ENCODE measurements around the gene PPIL6. TPM values are rescaled to one million over a fixed set of nuclear protein-coding genes. Genes with fewer than 3 reads are reported as not detected.

PPIL6 gene
- total and polyA plus RNA-seq, 2 experiments from 2014 or later: 1.7 TPM

DNA sequence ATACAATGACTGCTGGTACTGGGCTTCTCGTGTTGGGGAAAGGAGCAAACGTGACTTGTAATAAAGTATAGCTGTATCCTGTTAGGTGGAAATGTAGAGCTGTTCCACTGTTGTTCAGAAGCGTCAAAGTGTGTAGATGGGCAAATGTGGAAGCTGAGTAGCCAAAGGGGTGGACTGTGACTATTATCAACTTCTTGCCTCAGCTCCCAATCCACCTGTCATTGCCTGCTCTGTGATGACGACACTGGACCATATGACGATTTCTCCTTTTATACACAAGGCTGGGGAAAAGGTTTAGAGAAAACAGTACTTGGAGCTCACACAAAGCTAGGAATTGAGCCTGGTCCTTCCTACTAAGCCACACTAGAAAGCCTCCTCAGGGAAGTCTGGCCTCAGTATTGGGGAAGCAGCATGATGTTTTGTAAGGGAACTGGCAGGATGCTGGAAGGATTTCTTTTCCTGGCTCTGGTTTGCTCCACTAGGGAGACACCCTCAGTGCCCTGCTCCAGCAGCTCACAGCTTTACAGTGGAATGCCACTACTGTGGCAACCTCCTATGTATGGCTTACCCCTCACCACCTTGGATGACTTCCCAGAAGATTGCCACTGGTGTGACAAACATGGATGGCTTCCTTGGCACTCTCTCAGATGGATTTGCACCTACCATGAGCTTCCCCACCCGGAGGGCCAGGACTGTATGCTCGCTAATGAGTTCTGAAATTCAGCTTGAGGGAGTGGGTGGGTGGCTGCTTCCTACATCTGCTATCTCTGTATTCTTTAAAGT lies 78.1 kb downstream of the PPIL6 start (continued):
- TF ChIP-seq CREB1 (CRISPR knock-in tag; IDR thresholded peaks at IDR 0.05; ENCODE audit: low read depth): no peak
- TF ChIP-seq, protein P1, sequence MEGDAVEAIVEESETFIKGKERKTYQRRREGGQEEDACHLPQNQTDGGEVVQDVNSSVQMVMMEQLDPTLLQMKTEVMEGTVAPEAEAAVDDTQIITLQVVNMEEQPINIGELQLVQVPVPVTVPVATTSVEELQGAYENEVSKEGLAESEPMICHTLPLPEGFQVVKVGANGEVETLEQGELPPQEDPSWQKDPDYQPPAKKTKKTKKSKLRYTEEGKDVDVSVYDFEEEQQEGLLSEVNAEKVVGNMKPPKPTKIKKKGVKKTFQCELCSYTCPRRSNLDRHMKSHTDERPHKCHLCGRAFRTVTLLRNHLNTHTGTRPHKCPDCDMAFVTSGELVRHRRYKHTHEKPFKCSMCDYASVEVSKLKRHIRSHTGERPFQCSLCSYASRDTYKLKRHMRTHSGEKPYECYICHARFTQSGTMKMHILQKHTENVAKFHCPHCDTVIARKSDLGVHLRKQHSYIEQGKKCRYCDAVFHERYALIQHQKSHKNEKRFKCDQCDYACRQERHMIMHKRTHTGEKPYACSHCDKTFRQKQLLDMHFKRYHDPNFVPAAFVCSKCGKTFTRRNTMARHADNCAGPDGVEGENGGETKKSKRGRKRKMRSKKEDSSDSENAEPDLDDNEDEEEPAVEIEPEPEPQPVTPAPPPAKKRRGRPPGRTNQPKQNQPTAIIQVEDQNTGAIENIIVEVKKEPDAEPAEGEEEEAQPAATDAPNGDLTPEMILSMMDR (conservative IDR thresholded peaks at IDR 0.05; ENCODE audit: low read depth in 2 of 2): no peak
- TF ChIP-seq, protein P2, sequence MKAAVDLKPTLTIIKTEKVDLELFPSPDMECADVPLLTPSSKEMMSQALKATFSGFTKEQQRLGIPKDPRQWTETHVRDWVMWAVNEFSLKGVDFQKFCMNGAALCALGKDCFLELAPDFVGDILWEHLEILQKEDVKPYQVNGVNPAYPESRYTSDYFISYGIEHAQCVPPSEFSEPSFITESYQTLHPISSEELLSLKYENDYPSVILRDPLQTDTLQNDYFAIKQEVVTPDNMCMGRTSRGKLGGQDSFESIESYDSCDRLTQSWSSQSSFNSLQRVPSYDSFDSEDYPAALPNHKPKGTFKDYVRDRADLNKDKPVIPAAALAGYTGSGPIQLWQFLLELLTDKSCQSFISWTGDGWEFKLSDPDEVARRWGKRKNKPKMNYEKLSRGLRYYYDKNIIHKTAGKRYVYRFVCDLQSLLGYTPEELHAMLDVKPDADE (IDR thresholded peaks at IDR 0.05): no peak
- TF ChIP-seq STAT1 (IDR thresholded peaks at IDR 0.05; ENCODE audit: unreplicated experiment): no peak
- TF ChIP-seq ZNF331 (CRISPR knock-in tag; IDR thresholded peaks at IDR 0.05; ENCODE audit: low read depth): no peak

DNA sequence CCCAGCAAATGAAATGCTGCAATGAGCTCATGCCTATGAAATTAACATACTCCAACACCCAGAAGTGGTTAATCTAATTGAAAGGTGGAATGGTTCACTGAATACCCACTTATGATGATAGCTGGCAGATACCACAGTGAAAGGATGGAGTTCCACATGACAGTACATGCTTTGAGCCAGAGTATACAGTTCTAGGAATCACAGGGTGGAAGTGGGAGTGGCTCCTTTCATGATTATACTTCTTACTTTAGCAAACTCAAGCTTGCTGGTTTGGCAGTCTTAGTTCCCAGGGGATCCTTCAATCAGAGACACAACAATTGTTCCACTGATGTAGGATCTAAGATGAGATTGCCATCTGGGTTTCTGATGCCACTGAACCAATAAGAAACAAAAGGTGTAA lies 79.6 kb downstream of the PPIL6 start:
- ATAC-seq (no peak), DNase-seq (ENCODE audit: low spot score) (no peak)
- no peaks in the 10 kb centered on the region; the same call in 1 of the 2 replicates for H4K20me1 ChIP-seq (replicated peaks; ENCODE audit: insufficient read depth)
- Mint-ChIP-seq H3K27ac (no peak overlapping the region), H3K4me3 (no peak overlapping the region), H3K36me3 (ENCODE audit: low read depth) (peaks cover 84% of the 10 kb centered on the region), H3K27me3 (ENCODE audit: insufficient read depth, low read depth, poor library complexity) (no peaks in the 10 kb centered on the region), H3K4me1 (no peaks in the 10 kb centered on the region), H3K9me3 (peaks cover 14% of the 10 kb centered on the region)
- peaks cover 24% of the 10 kb centered on the region for H3K79me2 ChIP-seq (replicated peaks; ENCODE audit: insufficient read depth)
- no peak overlapping the region for H3K4me3 ChIP-seq
- no peaks in the 10 kb centered on the region for H3K27me3 ChIP-seq (ENCODE audit: insufficient read depth)
- no peak overlapping the region for H2AFZ ChIP-seq
- no peaks in the 10 kb centered on the region for H3K9me2 ChIP-seq (ENCODE audit: insufficient read depth)
- no peak overlapping the region for H3K27ac ChIP-seq (ENCODE audit: low read depth)
- peaks cover 10% of the 10 kb centered on the region; the same call in 1 of the 2 replicates for H3K36me3 ChIP-seq (ENCODE audit: insufficient read depth)
- H3F3A ChIP-seq (replicated peaks; ENCODE audit: low read depth): no peaks in the 10 kb centered on the region
- H3K4me2 ChIP-seq: no peak overlapping the region
- no peaks in the 10 kb centered on the region for H3K4me1 ChIP-seq (ENCODE audit: insufficient read depth)
- TF ChIP-seq, protein P3, sequence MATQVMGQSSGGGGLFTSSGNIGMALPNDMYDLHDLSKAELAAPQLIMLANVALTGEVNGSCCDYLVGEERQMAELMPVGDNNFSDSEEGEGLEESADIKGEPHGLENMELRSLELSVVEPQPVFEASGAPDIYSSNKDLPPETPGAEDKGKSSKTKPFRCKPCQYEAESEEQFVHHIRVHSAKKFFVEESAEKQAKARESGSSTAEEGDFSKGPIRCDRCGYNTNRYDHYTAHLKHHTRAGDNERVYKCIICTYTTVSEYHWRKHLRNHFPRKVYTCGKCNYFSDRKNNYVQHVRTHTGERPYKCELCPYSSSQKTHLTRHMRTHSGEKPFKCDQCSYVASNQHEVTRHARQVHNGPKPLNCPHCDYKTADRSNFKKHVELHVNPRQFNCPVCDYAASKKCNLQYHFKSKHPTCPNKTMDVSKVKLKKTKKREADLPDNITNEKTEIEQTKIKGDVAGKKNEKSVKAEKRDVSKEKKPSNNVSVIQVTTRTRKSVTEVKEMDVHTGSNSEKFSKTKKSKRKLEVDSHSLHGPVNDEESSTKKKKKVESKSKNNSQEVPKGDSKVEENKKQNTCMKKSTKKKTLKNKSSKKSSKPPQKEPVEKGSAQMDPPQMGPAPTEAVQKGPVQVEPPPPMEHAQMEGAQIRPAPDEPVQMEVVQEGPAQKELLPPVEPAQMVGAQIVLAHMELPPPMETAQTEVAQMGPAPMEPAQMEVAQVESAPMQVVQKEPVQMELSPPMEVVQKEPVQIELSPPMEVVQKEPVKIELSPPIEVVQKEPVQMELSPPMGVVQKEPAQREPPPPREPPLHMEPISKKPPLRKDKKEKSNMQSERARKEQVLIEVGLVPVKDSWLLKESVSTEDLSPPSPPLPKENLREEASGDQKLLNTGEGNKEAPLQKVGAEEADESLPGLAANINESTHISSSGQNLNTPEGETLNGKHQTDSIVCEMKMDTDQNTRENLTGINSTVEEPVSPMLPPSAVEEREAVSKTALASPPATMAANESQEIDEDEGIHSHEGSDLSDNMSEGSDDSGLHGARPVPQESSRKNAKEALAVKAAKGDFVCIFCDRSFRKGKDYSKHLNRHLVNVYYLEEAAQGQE (IDR thresholded peaks at IDR 0.05; ENCODE audit: unreplicated experiment): no peak
- TF ChIP-seq POLR2AphosphoS5 (IDR thresholded peaks at IDR 0.05; ENCODE audit: low read depth) (no peak), EZH2phosphoT487 (IDR thresholded peaks at IDR 0.05; ENCODE audit: unreplicated experiment) (no peak), ZNF114 (CRISPR knock-in tag; IDR thresholded peaks at IDR 0.05) (no peak), NANOG (IDR thresholded peaks at IDR 0.05; ENCODE audit: borderline replicate concordance) (no peak)
- TF ChIP-seq, protein P1 (conservative IDR thresholded peaks at IDR 0.05; ENCODE audit: low read depth in 2 of 2): no peak
